ENCODE measurements around the gene RFX4. TPM values are rescaled to one million over a fixed set of nuclear protein-coding genes. Genes with fewer than 3 reads are reported as not detected.

Gene RFX4
- total RNA-seq, 1 donor from 2014 or later = 3.4 TPM

DNA sequence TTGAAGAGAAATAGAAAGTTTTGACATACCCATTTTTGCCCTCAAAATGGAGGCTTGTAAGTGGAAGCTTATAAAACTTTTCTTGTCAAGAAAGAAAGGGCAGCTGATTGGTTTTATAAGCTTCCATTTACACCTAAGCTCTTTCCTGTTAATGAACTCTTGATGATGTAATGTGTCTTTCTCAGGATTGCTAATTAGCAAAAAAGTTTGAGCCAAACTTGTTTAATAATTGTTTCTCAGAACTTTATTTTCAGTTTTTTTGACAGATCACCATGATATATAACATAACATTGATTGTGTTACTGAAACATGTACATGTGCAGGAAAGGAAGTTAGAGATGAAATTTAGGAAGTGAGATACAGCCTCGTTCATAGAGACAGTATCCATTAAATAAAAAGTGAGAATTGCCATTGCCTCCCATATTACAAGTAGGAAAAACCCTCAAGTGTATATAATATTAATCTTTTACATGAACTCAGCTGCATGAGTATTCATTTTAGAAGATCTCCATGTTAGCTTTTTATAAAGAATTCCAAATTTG is 218.4 kb downstream of the RFX4 start:
- no peak overlapping the region for H3K4me3 ChIP-seq
- H4K20me1 ChIP-seq (ENCODE audit: low read depth) = no peaks in the 10 kb centered on the region
- H3K9ac ChIP-seq = no peak overlapping the region
- H3K36me3 ChIP-seq = no peaks in the 10 kb centered on the region
- H2AFZ ChIP-seq (replicated peaks) = no peak overlapping the region
- Mint-ChIP-seq H3K4me3 (no peak overlapping the region), H3K27ac (no peak overlapping the region), H3K36me3 (peaks cover 30% of the 10 kb centered on the region), H3K27me3 (ENCODE audit: insufficient read depth, low read depth) (peaks cover 2% of the 10 kb centered on the region), H3K9me3 (no peaks in the 10 kb centered on the region), H3K4me1 (peaks cover 3% of the 10 kb centered on the region)
- no peak overlapping the region for H3K4me2 ChIP-seq
- H3K27me3 ChIP-seq = no peaks in the 10 kb centered on the region
- H3F3A ChIP-seq (ENCODE audit: low read depth) = no peaks in the 10 kb centered on the region
- TF ChIP-seq CTCF (IDR thresholded peaks at IDR 0.05) = no peak
- no peak for TF ChIP-seq EZH2 (IDR thresholded peaks at IDR 0.05)
- TF ChIP-seq EZH2phosphoT487 (IDR thresholded peaks at IDR 0.05) = no peak
- no peak for DNase-seq (ENCODE audit: low spot score)
- H3K9me3 ChIP-seq (ENCODE audit: low read depth) = no peaks in the 10 kb centered on the region
- H3K4me1 ChIP-seq = no peaks in the 10 kb centered on the region
- H3K79me2 ChIP-seq (ENCODE audit: low read depth) = no peaks in the 10 kb centered on the region
- no peak overlapping the region for H3K27ac ChIP-seq

DNA sequence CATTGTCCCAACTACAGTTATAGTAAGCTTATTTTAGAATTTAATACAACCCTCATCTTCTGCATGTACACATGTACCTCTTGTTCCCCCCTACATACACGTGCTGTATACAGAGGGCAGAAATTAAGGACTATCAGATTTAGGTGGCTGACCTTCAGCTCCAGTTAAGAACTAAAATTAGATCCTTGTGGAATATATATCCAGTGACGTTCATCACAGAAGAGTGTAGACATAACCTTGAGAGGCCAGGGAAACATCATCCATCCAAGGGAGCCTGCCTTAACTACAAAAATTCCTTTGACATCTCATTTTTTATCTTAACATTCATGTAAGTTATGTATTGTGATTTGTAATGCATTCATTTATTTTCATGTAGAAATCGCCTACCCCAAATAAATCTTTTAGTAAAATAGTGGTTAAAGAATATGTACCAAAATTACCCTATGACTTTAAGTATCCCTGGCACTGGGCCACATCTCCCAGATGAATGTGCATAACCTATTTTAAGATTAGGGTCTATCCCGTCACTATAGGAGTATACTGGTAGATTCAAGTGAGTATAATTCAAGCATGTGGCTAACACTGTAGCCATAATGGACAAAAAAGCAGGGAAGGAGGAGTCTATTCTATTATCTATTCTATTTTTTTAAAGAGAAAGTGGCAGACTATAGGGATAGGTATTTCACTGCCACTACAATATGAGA is 219.2 kb downstream of the RFX4 start:
- Mint-ChIP-seq H3K27ac (no peak overlapping the region), H3K27me3 (ENCODE audit: insufficient read depth, low read depth) (peaks cover 2% of the 10 kb centered on the region), H3K9me3 (no peaks in the 10 kb centered on the region), H3K36me3 (peaks cover 31% of the 10 kb centered on the region), H3K4me1 (peaks cover 3% of the 10 kb centered on the region), H3K4me3 (no peak overlapping the region)
- Histone ChIP-seq H3K9ac (no peak overlapping the region), H3K79me2 (ENCODE audit: low read depth) (no peaks in the 10 kb centered on the region), H3K36me3 (no peaks in the 10 kb centered on the region), H4K20me1 (ENCODE audit: low read depth) (no peaks in the 10 kb centered on the region), H3K4me3 (no peak overlapping the region), H3K27me3 (no peaks in the 10 kb centered on the region), H3K4me2 (no peak overlapping the region), H3K9me3 (ENCODE audit: low read depth) (no peaks in the 10 kb centered on the region), H3K4me1 (no peaks in the 10 kb centered on the region), H3K27ac (no peak overlapping the region), H3F3A (ENCODE audit: low read depth) (no peaks in the 10 kb centered on the region), H2AFZ (replicated peaks) (no peak overlapping the region)
- TF ChIP-seq CTCF (IDR thresholded peaks at IDR 0.05) = no peak
- no peak for TF ChIP-seq EZH2 (IDR thresholded peaks at IDR 0.05)
- TF ChIP-seq EZH2phosphoT487 (IDR thresholded peaks at IDR 0.05) = no peak
- DNase-seq (ENCODE audit: low spot score) = no peak

GRCh38 chr12:106804668-106805067 is 221.9 kb downstream of the RFX4 start:
- DNase-seq (ENCODE audit: low spot score) = no peak
- H3K27me3 ChIP-seq = no peaks in the 10 kb centered on the region
- no peak overlapping the region for H3K27ac Mint-ChIP-seq
- H3K4me1 Mint-ChIP-seq = peaks cover 3% of the 10 kb centered on the region
- H3K27me3 Mint-ChIP-seq (ENCODE audit: insufficient read depth, low read depth) = peaks cover 2% of the 10 kb centered on the region
- H3K79me2 ChIP-seq (ENCODE audit: low read depth) = no peaks in the 10 kb centered on the region
- no peaks in the 10 kb centered on the region for H3K9me3 Mint-ChIP-seq
- no peak overlapping the region for H3K4me2 ChIP-seq
- no peaks in the 10 kb centered on the region for H4K20me1 ChIP-seq (ENCODE audit: low read depth)
- H3F3A ChIP-seq (ENCODE audit: low read depth) = no peaks in the 10 kb centered on the region
- H3K9ac ChIP-seq = no peak overlapping the region
- no peak overlapping the region for H3K4me3 Mint-ChIP-seq
- H3K36me3 Mint-ChIP-seq = peaks cover 31% of the 10 kb centered on the region
- no peak overlapping the region for H3K4me3 ChIP-seq
- no peaks in the 10 kb centered on the region for H3K9me3 ChIP-seq (ENCODE audit: low read depth)
- H3K4me1 ChIP-seq = no peaks in the 10 kb centered on the region
- no peaks in the 10 kb centered on the region for H3K36me3 ChIP-seq
- TF ChIP-seq EZH2phosphoT487 (IDR thresholded peaks at IDR 0.05) = no peak
- no peak for TF ChIP-seq EZH2 (IDR thresholded peaks at IDR 0.05)
- no peak for TF ChIP-seq CTCF (IDR thresholded peaks at IDR 0.05)
- no peak overlapping the region for H3K27ac ChIP-seq
- no peak overlapping the region for H2AFZ ChIP-seq (replicated peaks)

Other genes starting within 250 kb of the RFX4 start
- gene POLR3B, start 225.3 kb upstream of the RFX4 start, total RNA-seq (ENCODE audit: low replicate concordance) = 8.4 and 8.8 TPM in 2 replicates
- 21.2 and 33.2 TPM in 2 replicates for gene RIC8B, start 191.7 kb downstream of the RFX4 start, total RNA-seq (ENCODE audit: low replicate concordance)

All from neural progenitor cell (in vitro differentiated cells).